DOHH2 (cell line): Measurements from ENCODE around the gene PATZ1.

ENCODE experiments used
- H3F3A ChIP-seq: fragments of 200-600 bp; sonication (generic), shearing (Covaris generic); 2 replicates; pipeline ENCODE4 v1.6.0; 2016; ENCODE audit warnings: antibody characterized with exemption, mild to moderate bottlenecking; ENCODE audit not compliant: control insufficient read depth, insufficient read depth
- H3K27ac ChIP-seq: fragments of 200-600 bp; sonication (generic); 2 replicates; pipeline ENCODE4 v1.5.1; 2014; ENCODE audit warnings: low read depth, mild to moderate bottlenecking, low read length, moderate library complexity
- H3K27me3 ChIP-seq: fragments of 200-600 bp; sonication (generic); 2 replicates; pipeline ENCODE4 v1.6.1; 2014; ENCODE audit warnings: mild to moderate bottlenecking, low read length, mixed read lengths; ENCODE audit not compliant: control insufficient read depth
- H3K36me3 ChIP-seq: fragments of 200-600 bp; sonication (generic); 2 replicates; pipeline ENCODE4 v1.6.1; 2014; ENCODE audit warnings: mild to moderate bottlenecking, low read length, moderate library complexity, mixed read lengths; ENCODE audit not compliant: control insufficient read depth
- H3K4me1 ChIP-seq: fragments of 200-600 bp; sonication (generic); 2 replicates; pipeline ENCODE4 v1.6.1; 2014; ENCODE audit warnings: mild to moderate bottlenecking, low read length, mixed read lengths; ENCODE audit not compliant: control insufficient read depth
- H3K4me2 ChIP-seq: fragments of 200-600 bp; sonication (generic); 2 replicates; pipeline ENCODE4 v1.6.0; 2014; ENCODE audit warnings: mild to moderate bottlenecking, low read length, moderate library complexity
- H3K4me3 ChIP-seq: fragments of 200-600 bp; sonication (generic); 2 replicates; pipeline ENCODE4 v1.5.1; 2014; ENCODE audit warnings: mild to moderate bottlenecking, low read length, mixed read lengths
- H3K79me2 ChIP-seq: fragments of 200-600 bp; sonication (generic); 2 replicates; pipeline ENCODE4 v1.6.1; 2014; ENCODE audit warnings: mild to moderate bottlenecking, low read length, mixed read lengths; ENCODE audit not compliant: control insufficient read depth
- H3K9me2 ChIP-seq: fragments of 200-600 bp; sonication (generic); replicated peaks from 2 replicates; pipeline ENCODE4 v1.6.1; 2014; ENCODE audit warnings: mild to moderate bottlenecking, low read length, mixed read lengths; ENCODE audit not compliant: control insufficient read depth
- H3K9me3 ChIP-seq: fragments of 200-600 bp; sonication (generic); 2 replicates; pipeline ENCODE4 v1.6.1; 2014; ENCODE audit warnings: antibody characterized with exemption, low read length, mixed read lengths; ENCODE audit not compliant: control insufficient read depth, insufficient read depth
- H4K20me1 ChIP-seq: fragments of 200-600 bp; sonication (generic); 2 replicates; pipeline ENCODE4 v1.6.0; 2014; ENCODE audit warnings: low read depth, mild to moderate bottlenecking, antibody characterized with exemption, low read length, moderate library complexity; ENCODE audit not compliant: control insufficient read depth, insufficient read depth
- CTCF ChIP-seq: fragments of 200-600 bp; sonication (generic); IDR thresholded peaks from one replicate; pipeline ENCODE4 v1.5.1; 2014; ENCODE audit warnings: antibody characterized with exemption, mild to moderate bottlenecking, low read depth, low read length; ENCODE audit not compliant: poor library complexity, severe bottlenecking
- EZH2phosphoT487 ChIP-seq: fragments of 200-600 bp; sonication (generic); IDR thresholded peaks from 2 replicates; pipeline ENCODE4 v1.6.1; 2017; ENCODE audit warnings: borderline replicate concordance, mild to moderate bottlenecking, antibody characterized with exemption, low read length, moderate library complexity, mixed read lengths

PATZ1 gene

GRCh38 chr22:31363885-31364465 lies 17.8 kb upstream of the PATZ1 start:
- no peaks in the 10 kb centered on the region for H3K9me3 ChIP-seq
- H3K27me3 ChIP-seq: no peaks in the 10 kb centered on the region; the same call in 1 of the 2 replicates
- H3K4me2 ChIP-seq: no peak overlapping the region
- no peaks in the 10 kb centered on the region; the same call in 1 of the 2 replicates for H3F3A ChIP-seq
- no peak for TF ChIP-seq EZH2phosphoT487
- no peak for TF ChIP-seq CTCF
- H3K36me3 ChIP-seq: no peaks in the 10 kb centered on the region
- H3K79me2 ChIP-seq: no peaks in the 10 kb centered on the region
- no peaks in the 10 kb centered on the region for H3K9me2 ChIP-seq
- no peak overlapping the region for H3K27ac ChIP-seq
- H3K4me3 ChIP-seq: no peak overlapping the region
- peaks cover 10% of the 10 kb centered on the region for H3K4me1 ChIP-seq
- no peaks in the 10 kb centered on the region for H4K20me1 ChIP-seq

DNA sequence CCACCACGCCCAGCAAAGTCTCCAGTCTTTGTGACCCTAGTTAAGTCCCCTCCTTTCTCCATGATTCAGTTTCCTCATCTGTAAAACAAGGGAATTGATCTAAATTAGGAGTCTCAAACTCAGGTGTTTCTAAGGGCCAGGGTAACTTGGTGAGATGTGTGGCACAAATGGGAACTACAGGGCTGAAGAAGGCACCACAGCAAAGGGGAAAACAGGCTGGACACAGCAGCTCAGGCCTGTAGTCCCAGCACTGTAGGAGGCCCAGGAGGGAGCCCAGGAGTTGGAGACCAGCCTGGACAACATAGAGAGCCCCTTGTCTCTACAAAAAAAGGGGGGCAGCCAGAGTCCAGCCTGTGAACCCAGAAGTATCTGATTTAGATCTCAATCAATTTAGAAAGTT lies 15.6 kb upstream of the PATZ1 start:
- no peaks in the 10 kb centered on the region for H3K9me3 ChIP-seq
- no peak overlapping the region for H3K4me3 ChIP-seq
- no peak overlapping the region for H3K27ac ChIP-seq
- no peak overlapping the region for H3K4me2 ChIP-seq
- no peaks in the 10 kb centered on the region for H3K79me2 ChIP-seq
- H4K20me1 ChIP-seq: no peaks in the 10 kb centered on the region
- TF ChIP-seq CTCF: no peak
- no peak for TF ChIP-seq EZH2phosphoT487
- no peaks in the 10 kb centered on the region for H3K36me3 ChIP-seq
- H3F3A ChIP-seq: no peaks in the 10 kb centered on the region; the same call in 1 of the 2 replicates
- H3K27me3 ChIP-seq: peaks cover 3% of the 10 kb centered on the region
- H3K4me1 ChIP-seq: peaks cover 3% of the 10 kb centered on the region; the same call in 1 of the 2 replicates
- H3K9me2 ChIP-seq: no peaks in the 10 kb centered on the region

DNA sequence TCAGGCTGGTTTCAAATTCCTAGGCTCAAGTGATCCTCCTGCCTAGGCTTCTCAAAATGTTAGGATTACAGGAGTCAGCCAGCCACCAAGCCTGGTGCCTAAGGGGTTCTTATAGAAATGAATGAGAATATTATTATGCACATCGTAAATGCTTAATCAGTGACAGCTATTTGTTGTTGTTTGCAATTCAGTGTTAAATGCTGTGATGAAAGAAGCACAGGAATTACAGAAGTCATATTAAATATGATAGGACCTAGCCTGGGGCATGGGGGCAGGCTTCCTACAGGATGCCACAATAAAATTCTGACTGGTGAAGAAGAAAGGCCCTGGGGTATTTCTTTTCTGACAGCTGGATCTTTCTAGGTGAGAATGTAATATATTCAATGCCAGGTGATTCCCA lies 13.9 kb upstream of the PATZ1 start:
- TF ChIP-seq CTCF (no peak), EZH2phosphoT487 (no peak)
- H3F3A ChIP-seq: no peaks in the 10 kb centered on the region; the same call in 1 of the 2 replicates
- H3K4me2 ChIP-seq: no peak overlapping the region
- H3K9me3 ChIP-seq: no peaks in the 10 kb centered on the region
- no peaks in the 10 kb centered on the region for H3K9me2 ChIP-seq
- H3K4me3 ChIP-seq: no peak overlapping the region
- peaks cover 8% of the 10 kb centered on the region for H3K27me3 ChIP-seq
- H4K20me1 ChIP-seq: no peaks in the 10 kb centered on the region
- H3K27ac ChIP-seq: no peak overlapping the region
- no peaks in the 10 kb centered on the region for H3K79me2 ChIP-seq
- H3K36me3 ChIP-seq: no peaks in the 10 kb centered on the region
- no peaks in the 10 kb centered on the region; the same call in 1 of the 2 replicates for H3K4me1 ChIP-seq
